Superior temporal gyrus (tissue), 1 donor: ENCODE results near the gene SMDT1.
A peak's percentile ranks its signal among the peaks of the same experiment; 100 is the strongest.

ENCODE experiments used
- DNase-seq: peaks from one replicate; pipeline ENCODE4 v3.0.0-alpha.2; 2016; ENCODE audit errors: extremely low spot score

Gene SMDT1

GRCh38 chr22:42079319-42080251 lies at the start of gene SMDT1:
TSS of gene SMDT1 (plus strand) at chr22:42079700. CDS start at chr22:42079769, 69 bp downstream.
- peak; percentile 99 for DNase-seq

GRCh38 chr22:42033263-42034181 lies 46.0 kb upstream of the SMDT1 start:
- DNase-seq: no peak

GRCh38 chr22:42035256-42035655 lies 44.2 kb upstream of the SMDT1 start:
- DNase-seq: no peak

- no peak for DNase-seq
Measured at GRCh38 chr22:42039271-42039670, 40.2 kb upstream of the SMDT1 start.

- DNase-seq: no peak
Measured at GRCh38 chr22:42041784-42042183, 37.7 kb upstream of the SMDT1 start.

- DNase-seq: peak; percentile 33
Measured at GRCh38 chr22:42050641-42051180, 28.8 kb upstream of the SMDT1 start.

GRCh38 chr22:42052765-42053164 lies 26.7 kb upstream of the SMDT1 start:
- no peak for DNase-seq

GRCh38 chr22:42056757-42057511 lies 22.6 kb upstream of the SMDT1 start:
- no peak for DNase-seq

GRCh38 chr22:42060489-42060888 lies 19.0 kb upstream of the SMDT1 start:
- DNase-seq: no peak

- no peak for DNase-seq
Measured at GRCh38 chr22:42061041-42061440, 18.5 kb upstream of the SMDT1 start.

GRCh38 chr22:42062506-42063170 lies 16.9 kb upstream of the SMDT1 start:
- no peak for DNase-seq

GRCh38 chr22:42064629-42065028 lies 14.9 kb upstream of the SMDT1 start:
- no peak for DNase-seq

GRCh38 chr22:42065438-42066125 lies 13.9 kb upstream of the SMDT1 start:
- DNase-seq: no peak

- no peak for DNase-seq
Measured at GRCh38 chr22:42066126-42066761, 13.3 kb upstream of the SMDT1 start.

- DNase-seq: no peak
Measured at GRCh38 chr22:42066937-42067336, 12.6 kb upstream of the SMDT1 start.

- no peak for DNase-seq
Measured at GRCh38 chr22:42067671-42068251, 11.7 kb upstream of the SMDT1 start.

GRCh38 chr22:42068291-42068690 lies 11.2 kb upstream of the SMDT1 start:
- no peak for DNase-seq

- DNase-seq: peak; percentile 30
Measured at GRCh38 chr22:42069801-42070516, 9.5 kb upstream of the SMDT1 start.
